ENCODE data around the gene DYNLL1. TPM values are rescaled to one million over a fixed set of nuclear protein-coding genes. Genes with fewer than 3 reads are reported as not detected.

Gene DYNLL1
- polyA plus RNA-seq, 1 donor (not counting 4 experiments of a cell fraction or from before 2014, with no cell fraction given), result 716 TPM

DNA sequence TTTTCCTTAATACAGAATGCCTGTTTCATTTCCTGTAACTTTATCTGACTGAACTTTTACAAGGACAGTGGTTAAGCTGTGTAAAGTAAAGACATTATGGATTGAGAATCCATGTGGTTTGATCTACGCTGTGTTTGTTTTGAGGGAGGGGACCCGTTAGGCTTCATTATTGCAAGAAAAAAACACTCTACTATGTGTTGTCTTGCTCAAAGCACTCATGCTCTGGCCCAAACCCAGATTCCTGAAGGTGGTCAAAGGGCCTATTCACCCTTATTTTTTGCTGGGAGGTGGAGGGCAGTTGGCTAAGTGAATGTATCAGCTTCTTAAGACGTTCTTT lies 50.1 kb downstream of the DYNLL1 start:
- no peak for FAIRE-seq
- no peak overlapping the region for H3K4me2 ChIP-seq (ENCODE audit: control insufficient read depth, extremely low read depth, insufficient read depth, low read depth, low read length)
- no peak for DNase-seq (ENCODE audit: low read depth, low spot score)
- H3K4me1 ChIP-seq (ENCODE audit: control insufficient read depth, extremely low read depth, insufficient read depth, low read length), result no peaks in the 10 kb centered on the region
- H4K20me1 ChIP-seq (ENCODE audit: control insufficient read depth, extremely low read depth, insufficient read depth, low read length), result peaks cover 4% of the 10 kb centered on the region
- no peak overlapping the region for H2AFZ ChIP-seq (ENCODE audit: control insufficient read depth, low read length)
- peaks cover 30 to 32% of the 10 kb centered on the region in 2 experiments for H3K36me3 ChIP-seq (ENCODE audit: control insufficient read depth in 2 of 2, extremely low read depth in 1 of 2, insufficient read depth in 2 of 2, low read length in 2 of 2)
- H3K9me1 ChIP-seq (ENCODE audit: control insufficient read depth, extremely low read depth, insufficient read depth, low read length), result no peaks in the 10 kb centered on the region
- peaks cover 84% of the 10 kb centered on the region for H3K79me2 ChIP-seq (ENCODE audit: control insufficient read depth, insufficient read depth, low read length)
- no peak overlapping the region for H3K9ac ChIP-seq (ENCODE audit: control insufficient read depth, extremely low read depth, insufficient read depth, low read length)
- no peak overlapping the region for H3K4me3 ChIP-seq (ENCODE audit: control insufficient read depth in 2 of 3, extremely low read depth in 1 of 3, insufficient read depth in 2 of 3, low read depth in 1 of 3, low read length in 3 of 3)
- no peaks in the 10 kb centered on the region for H3K9me3 ChIP-seq (ENCODE audit: control insufficient read depth, low read depth, low read length)
- no peaks in the 10 kb centered on the region for H3K27me3 ChIP-seq (ENCODE audit: control insufficient read depth, extremely low read depth, insufficient read depth, low read length)
- dilution Hi-C loops (cut with MboI; ENCODE audit: extremely low pct_ligation_motif_present, low sequenced_read_pairs), result no loop called here
- H3K27ac ChIP-seq (ENCODE audit: control insufficient read depth, insufficient read depth, low read length), result no peak overlapping the region
- TF ChIP-seq EZH2 (IDR thresholded peaks at IDR 0.05; ENCODE audit: low read length), result no peak
- TF ChIP-seq, protein P1, sequence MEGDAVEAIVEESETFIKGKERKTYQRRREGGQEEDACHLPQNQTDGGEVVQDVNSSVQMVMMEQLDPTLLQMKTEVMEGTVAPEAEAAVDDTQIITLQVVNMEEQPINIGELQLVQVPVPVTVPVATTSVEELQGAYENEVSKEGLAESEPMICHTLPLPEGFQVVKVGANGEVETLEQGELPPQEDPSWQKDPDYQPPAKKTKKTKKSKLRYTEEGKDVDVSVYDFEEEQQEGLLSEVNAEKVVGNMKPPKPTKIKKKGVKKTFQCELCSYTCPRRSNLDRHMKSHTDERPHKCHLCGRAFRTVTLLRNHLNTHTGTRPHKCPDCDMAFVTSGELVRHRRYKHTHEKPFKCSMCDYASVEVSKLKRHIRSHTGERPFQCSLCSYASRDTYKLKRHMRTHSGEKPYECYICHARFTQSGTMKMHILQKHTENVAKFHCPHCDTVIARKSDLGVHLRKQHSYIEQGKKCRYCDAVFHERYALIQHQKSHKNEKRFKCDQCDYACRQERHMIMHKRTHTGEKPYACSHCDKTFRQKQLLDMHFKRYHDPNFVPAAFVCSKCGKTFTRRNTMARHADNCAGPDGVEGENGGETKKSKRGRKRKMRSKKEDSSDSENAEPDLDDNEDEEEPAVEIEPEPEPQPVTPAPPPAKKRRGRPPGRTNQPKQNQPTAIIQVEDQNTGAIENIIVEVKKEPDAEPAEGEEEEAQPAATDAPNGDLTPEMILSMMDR (optimal IDR thresholded peaks at IDR 0.05 in 1 of 3, IDR thresholded peaks at IDR 0.05 in 1 of 3, conservative IDR thresholded peaks at IDR 0.05 in 1 of 3; ENCODE audit: extremely low read depth in 1 of 3, insufficient read depth in 2 of 3, low read length in 3 of 3), result no peak

Small RNA genes lying within 50 kb of the gene (small RNA-seq; reads per million reads assigned to genes)
- 0 reads per million in 3 experiments for gene RF00019 (ENCODE audit: insufficient read length in 3 of 3, low read depth in 3 of 3, low replicate concordance in 1 of 3)

Other genes with a start within 250 kb of the DYNLL1 start
- 98.7 to 224 TPM (median 114 TPM) in 3 replicates for gene PXN, start 230.4 kb upstream of the DYNLL1 start, polyA plus RNA-seq
- gene RNU4-2, start 204.2 kb upstream of the DYNLL1 start, polyA plus RNA-seq, result under 0.01 TPM in 2 of 3 replicates, not detected in the other
- under 0.01 TPM in 2 of 3 replicates, not detected in the other for gene RNU4-1, start 202.9 kb upstream of the DYNLL1 start, polyA plus RNA-seq
- gene SIRT4, start 193.8 kb upstream of the DYNLL1 start, polyA plus RNA-seq, result 0.75 to 1.7 TPM (median 0.98 TPM) in 3 replicates
- not detected in 3 replicates for gene PLA2G1B, start 168.3 kb upstream of the DYNLL1 start, polyA plus RNA-seq
- gene MSI1, start 126.9 kb upstream of the DYNLL1 start, polyA plus RNA-seq, result not detected in 3 replicates
- 584 to 976 TPM (median 663 TPM) in 3 replicates for gene COX6A1, start 58.0 kb upstream of the DYNLL1 start, polyA plus RNA-seq
- gene TRIAP1, start 49.7 kb upstream of the DYNLL1 start, polyA plus RNA-seq, result 37.3 to 71.1 TPM (median 46.7 TPM) in 3 replicates
- gene GATC, start 49.7 kb upstream of the DYNLL1 start, polyA plus RNA-seq, result 14.7 to 22.4 TPM (median 19.2 TPM) in 3 replicates
- gene SRSF9, start 26.4 kb upstream of the DYNLL1 start, polyA plus RNA-seq, result 108 to 175 TPM (median 159 TPM) in 3 replicates
- 23.9 to 38.7 TPM (median 27.9 TPM) in 3 replicates for gene COQ5, start 33.0 kb downstream of the DYNLL1 start, polyA plus RNA-seq
- 55.3 to 160 TPM (median 60.3 TPM) in 3 replicates for gene RNF10, start 38.2 kb downstream of the DYNLL1 start, polyA plus RNA-seq
- gene POP5, start 85.3 kb downstream of the DYNLL1 start, polyA plus RNA-seq, result 94.4 to 105 TPM (median 102 TPM) in 3 replicates
- 0.04 TPM in 2 of 3 replicates, not detected in the other for gene CABP1, start 144.5 kb downstream of the DYNLL1 start, polyA plus RNA-seq
- gene MLEC, start 191.0 kb downstream of the DYNLL1 start, polyA plus RNA-seq, result 38.8 to 65.2 TPM (median 46.7 TPM) in 3 replicates
- gene UNC119B, start 214.3 kb downstream of the DYNLL1 start, polyA plus RNA-seq, result 22.0 to 22.8 TPM (median 22.1 TPM) in 3 replicates
- gene ACADS, start 229.7 kb downstream of the DYNLL1 start, polyA plus RNA-seq, result 2.2 to 3.8 TPM (median 2.8 TPM) in 3 replicates

Data from keratinocyte (primary cell).